ENCODE results near the gene LDLRAD4. TPM values are rescaled to one million over a fixed set of nuclear protein-coding genes. Genes with fewer than 3 reads are reported as not detected.

LDLRAD4 gene
- total RNA-seq, 4 donors from 2014 or later, result 20.4 to 40.4 (median 35.3) TPM

DNA sequence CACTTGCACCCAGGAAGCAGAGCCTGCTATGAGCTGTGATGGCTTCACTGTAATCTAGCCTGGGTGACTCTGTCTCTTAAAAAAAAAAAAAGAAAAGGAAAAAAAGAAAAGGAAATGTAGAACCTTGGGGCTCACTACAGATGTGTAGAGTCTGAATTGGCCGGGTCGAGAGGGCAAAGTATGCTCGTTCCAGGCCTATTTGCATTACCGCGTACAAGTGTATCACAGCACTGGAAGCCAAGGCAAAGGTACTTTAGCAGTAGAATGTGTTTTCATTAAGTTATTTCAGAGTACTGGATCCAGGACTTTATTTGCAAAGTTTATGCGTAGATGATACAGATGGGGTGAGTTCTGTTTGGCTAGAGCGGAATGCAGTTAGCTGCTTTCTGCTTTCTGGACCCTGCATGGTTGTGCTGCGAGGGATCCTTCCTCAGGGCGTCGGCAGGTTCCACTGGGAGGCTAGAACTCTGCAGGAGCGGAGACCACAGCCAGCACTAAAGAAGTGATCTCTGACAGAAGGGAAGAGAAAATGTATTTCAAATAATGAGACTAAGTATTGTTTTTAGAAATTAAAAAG is 51.8 kb downstream of the LDLRAD4 start:
- Histone ChIP-seq H3K27me3 (no peaks in the 10 kb centered on the region), H3K4me1 (peaks cover 81 to 99% (median 95%) of the 10 kb centered on the region in 4 donors), H3K4me3 (no peak overlapping the region), H3K9me3 (no peaks in the 10 kb centered on the region), H3K36me3 (no peaks in the 10 kb centered on the region), H3K27ac (replicated peaks in 1 of 4) (peak overlapping the region; percentile 71 to 85 (median 81))
- DNase-seq (ENCODE audit: extremely low spot score), result no peak
- TF ChIP-seq POLR2AphosphoS5 (IDR thresholded peaks at IDR 0.05), result no peak
- TF ChIP-seq EP300 (IDR thresholded peaks at IDR 0.05), result no peak
- TF ChIP-seq POLR2A (IDR thresholded peaks at IDR 0.05; ENCODE audit: low read depth), result no peak
- TF ChIP-seq, protein P1, sequence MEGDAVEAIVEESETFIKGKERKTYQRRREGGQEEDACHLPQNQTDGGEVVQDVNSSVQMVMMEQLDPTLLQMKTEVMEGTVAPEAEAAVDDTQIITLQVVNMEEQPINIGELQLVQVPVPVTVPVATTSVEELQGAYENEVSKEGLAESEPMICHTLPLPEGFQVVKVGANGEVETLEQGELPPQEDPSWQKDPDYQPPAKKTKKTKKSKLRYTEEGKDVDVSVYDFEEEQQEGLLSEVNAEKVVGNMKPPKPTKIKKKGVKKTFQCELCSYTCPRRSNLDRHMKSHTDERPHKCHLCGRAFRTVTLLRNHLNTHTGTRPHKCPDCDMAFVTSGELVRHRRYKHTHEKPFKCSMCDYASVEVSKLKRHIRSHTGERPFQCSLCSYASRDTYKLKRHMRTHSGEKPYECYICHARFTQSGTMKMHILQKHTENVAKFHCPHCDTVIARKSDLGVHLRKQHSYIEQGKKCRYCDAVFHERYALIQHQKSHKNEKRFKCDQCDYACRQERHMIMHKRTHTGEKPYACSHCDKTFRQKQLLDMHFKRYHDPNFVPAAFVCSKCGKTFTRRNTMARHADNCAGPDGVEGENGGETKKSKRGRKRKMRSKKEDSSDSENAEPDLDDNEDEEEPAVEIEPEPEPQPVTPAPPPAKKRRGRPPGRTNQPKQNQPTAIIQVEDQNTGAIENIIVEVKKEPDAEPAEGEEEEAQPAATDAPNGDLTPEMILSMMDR (IDR thresholded peaks at IDR 0.05), result no peak
- 81% methylated on average over 11 of the region's 11 CpGs for WGBS
- intact Hi-C loops (cut with DNase I), result no loop called here

DNA sequence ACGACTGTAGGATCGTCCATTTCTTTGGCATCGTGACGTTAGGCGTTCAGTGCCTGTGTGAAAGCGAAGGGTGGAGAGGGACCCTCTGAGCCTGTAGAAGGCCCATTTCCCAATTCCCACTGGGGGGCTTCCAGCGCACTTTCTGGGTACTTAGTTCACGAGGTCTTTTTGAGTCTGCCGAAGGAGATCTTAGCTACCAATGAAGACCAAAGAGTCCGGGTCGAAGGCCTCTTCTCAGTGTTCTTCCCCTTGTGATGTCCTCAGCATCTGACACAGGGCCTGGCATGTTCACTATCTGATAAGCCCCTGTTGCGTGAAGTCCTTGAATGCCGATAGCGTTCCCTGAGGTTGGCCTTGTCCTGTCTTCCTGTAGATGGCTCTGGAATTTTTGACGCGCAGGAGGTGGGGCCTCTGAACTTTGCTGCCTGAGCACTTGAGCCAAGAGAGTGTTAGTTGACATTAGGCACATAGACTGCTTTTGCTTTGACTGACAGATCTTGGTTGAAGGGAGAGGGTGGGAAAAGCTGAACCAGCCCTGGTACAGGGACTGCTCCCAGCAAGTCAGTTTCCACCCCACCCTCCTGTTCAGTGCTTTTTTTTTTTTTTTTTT is 52.8 kb downstream of the LDLRAD4 start:
- DNase-seq (ENCODE audit: extremely low spot score), result no peak
- Histone ChIP-seq H3K27ac (replicated peaks in 1 of 4) (peak overlapping the region; percentile 71 to 85 (median 81)), H3K36me3 (no peaks in the 10 kb centered on the region), H3K4me3 (no peak overlapping the region), H3K27me3 (no peaks in the 10 kb centered on the region), H3K9me3 (no peaks in the 10 kb centered on the region), H3K4me1 (peaks cover 75 to 97% (median 90%) of the 10 kb centered on the region in 4 donors)
- intact Hi-C loops (cut with DNase I), result no loop called here
- TF ChIP-seq POLR2A (IDR thresholded peaks at IDR 0.05; ENCODE audit: low read depth) (no peak), POLR2AphosphoS5 (IDR thresholded peaks at IDR 0.05) (peak in 1 of 2 donors; percentile 12), EP300 (IDR thresholded peaks at IDR 0.05) (no peak)
- TF ChIP-seq, protein P1 (IDR thresholded peaks at IDR 0.05), result no peak
- 91% methylated on average over 16 of the region's 16 CpGs for WGBS

DNA sequence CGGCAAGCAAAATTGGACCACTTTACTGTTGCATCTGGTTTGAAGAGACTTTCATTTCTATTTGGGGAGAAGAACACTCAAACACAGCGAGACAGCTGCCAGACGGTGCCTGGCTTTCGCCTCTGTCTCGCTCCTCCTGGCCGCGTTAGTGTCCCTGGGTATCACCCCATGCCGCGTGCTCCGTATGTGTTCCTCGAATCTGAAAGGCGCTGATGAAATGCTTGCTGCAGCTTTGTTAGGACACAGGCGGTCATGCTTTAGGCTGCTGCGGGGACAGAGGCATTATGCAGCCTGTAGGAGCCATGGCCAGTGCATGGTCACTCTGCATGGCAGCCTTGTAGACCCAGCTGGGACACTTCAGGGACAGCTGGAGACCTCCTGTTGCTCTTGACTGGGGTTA is 53.9 kb downstream of the LDLRAD4 start:
- Histone ChIP-seq H3K4me3 (no peak overlapping the region), H3K9me3 (no peaks in the 10 kb centered on the region), H3K36me3 (no peaks in the 10 kb centered on the region), H3K27ac (replicated peaks in 1 of 4) (peak overlapping the region; percentile 71 to 85 (median 81)), H3K4me1 (peaks cover 75 to 97% (median 90%) of the 10 kb centered on the region in 4 donors), H3K27me3 (no peaks in the 10 kb centered on the region)
- intact Hi-C loops (cut with DNase I), result no loop called here
- DNase-seq (ENCODE audit: extremely low spot score), result no peak
- no peak for TF ChIP-seq POLR2A (IDR thresholded peaks at IDR 0.05; ENCODE audit: low read depth)
- no peak for TF ChIP-seq EP300 (IDR thresholded peaks at IDR 0.05)
- TF ChIP-seq, protein P1 (IDR thresholded peaks at IDR 0.05), result no peak
- TF ChIP-seq POLR2AphosphoS5 (IDR thresholded peaks at IDR 0.05), result no peak
- 91% methylated on average over 14 of the region's 14 CpGs for WGBS

DNA sequence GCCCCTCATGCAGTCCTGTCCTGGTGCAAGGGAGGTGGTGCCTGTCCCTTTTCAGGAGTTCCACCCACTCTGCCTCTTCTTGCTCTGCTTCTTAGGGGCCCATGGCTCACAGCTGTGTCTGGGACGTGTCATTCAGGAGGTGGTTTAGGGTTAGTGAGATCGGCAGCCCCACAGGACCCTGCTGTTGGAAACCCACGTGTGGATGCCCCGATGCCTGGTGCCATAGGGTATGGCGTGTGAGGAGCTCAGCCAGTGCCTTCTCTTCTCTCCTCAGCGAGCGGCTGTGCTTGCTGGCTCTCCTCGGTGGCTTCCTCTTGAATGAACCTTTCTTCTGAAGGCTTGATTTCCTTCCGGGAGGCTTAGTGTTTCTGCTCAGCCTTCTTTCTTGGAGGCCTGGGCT is 55.2 kb downstream of the LDLRAD4 start:
- intact Hi-C loops (cut with DNase I), result no loop called here
- H3K4me1 ChIP-seq, result peaks cover 64 to 84% (median 79%) of the 10 kb centered on the region in 4 donors
- H3K27ac ChIP-seq (replicated peaks in 1 of 4), result peak overlapping the region; percentile 36 to 57 (median 50)

More for the DNA sequence above, 55.2 kb downstream of the LDLRAD4 start:
- TF ChIP-seq EP300 (IDR thresholded peaks at IDR 0.05), result no peak
- TF ChIP-seq, protein P1 (IDR thresholded peaks at IDR 0.05), result no peak
- no peak for TF ChIP-seq POLR2A (IDR thresholded peaks at IDR 0.05; ENCODE audit: low read depth)
- TF ChIP-seq POLR2AphosphoS5 (IDR thresholded peaks at IDR 0.05), result no peak
- H3K36me3 ChIP-seq, result peaks cover 0 to 9% (median 2%) of the 10 kb centered on the region in 4 donors
- WGBS, result 74% methylated on average over 9 of the region's 9 CpGs
- no peak for DNase-seq (ENCODE audit: extremely low spot score)
- no peaks in the 10 kb centered on the region for H3K27me3 ChIP-seq
- H3K4me3 ChIP-seq, result no peak overlapping the region
- H3K9me3 ChIP-seq, result no peaks in the 10 kb centered on the region
